AML-193 (cell line): ENCODE measurements around the gene HORMAD1.
"Not testable (repeated sequence)": the region's sequence is repeated elsewhere in the genome, so short reads cannot be mapped to it uniquely, and the experiment has no call there.

Experiments
- DNase-seq, 2 experiments: peaks; one replicate each; lab custom pipeline; 2025; lab: John Stamatoyannopoulos, UW

HORMAD1 gene

GRCh38 chr1:150720703-150721102 lies at the start of gene HORMAD1:
Gene HORMAD1 (minus strand): TSS chr1:150720895. CDS start chr1:150719505, 1,390 bp downstream.
- DNase-seq: no peak

- not testable (repeated sequence) for DNase-seq
Measured at GRCh38 chr1:150767704-150768103, 47.0 kb upstream of the HORMAD1 start.

- not testable (repeated sequence) for DNase-seq
Measured at GRCh38 chr1:150765977-150766301, 45.2 kb upstream of the HORMAD1 start.

- peak; percentile 82 to 87 for DNase-seq
Measured at GRCh38 chr1:150765296-150765976, 44.7 kb upstream of the HORMAD1 start, which contains the start of gene CTSS. Gene CTSS (minus strand): TSS chr1:150765778. CDS start chr1:150764763, 1,015 bp downstream.

GRCh38 chr1:150764617-150765101 lies 44.0 kb upstream of the HORMAD1 start:
- peak; percentile 14 to 15 for DNase-seq

- no peak for DNase-seq
Measured at GRCh38 chr1:150763018-150763417, 42.3 kb upstream of the HORMAD1 start.

GRCh38 chr1:150762552-150762951 lies 41.9 kb upstream of the HORMAD1 start:
- DNase-seq: no peak

- no peak for DNase-seq
Measured at GRCh38 chr1:150761801-150762200, 41.1 kb upstream of the HORMAD1 start.

- DNase-seq: peak; percentile 14 to 65
Measured at GRCh38 chr1:150760013-150760412, 39.3 kb upstream of the HORMAD1 start.

- DNase-seq: no peak
Measured at GRCh38 chr1:150753416-150753815, 32.7 kb upstream of the HORMAD1 start.

- no peak for DNase-seq
Measured at GRCh38 chr1:150751443-150751842, 30.7 kb upstream of the HORMAD1 start.

GRCh38 chr1:150749720-150750311 lies 29.1 kb upstream of the HORMAD1 start:
- no peak for DNase-seq

GRCh38 chr1:150748878-150749719 lies 28.4 kb upstream of the HORMAD1 start:
- no peak for DNase-seq

GRCh38 chr1:150730130-150730721 lies 9.5 kb upstream of the HORMAD1 start:
- peak in 1 of 2 experiments; percentile 7 for DNase-seq

GRCh38 chr1:150724336-150724735 lies 3.6 kb upstream of the HORMAD1 start:
- no peak for DNase-seq

GRCh38 chr1:150720098-150720497 lies 597 bp downstream of the HORMAD1 start:
- DNase-seq: no peak

GRCh38 chr1:150718225-150718891 lies 2.3 kb downstream of the HORMAD1 start:
- no peak for DNase-seq

- DNase-seq: not testable (repeated sequence)
Measured at GRCh38 chr1:150709031-150709430, 11.7 kb downstream of the HORMAD1 start.

- no peak for DNase-seq
Measured at GRCh38 chr1:150708595-150708994, 12.1 kb downstream of the HORMAD1 start.

- no peak for DNase-seq
Measured at GRCh38 chr1:150706091-150706490, 14.6 kb downstream of the HORMAD1 start.

- no peak for DNase-seq
Measured at GRCh38 chr1:150703427-150703826, 17.3 kb downstream of the HORMAD1 start.
